Hepatocyte (in vitro differentiated cells): Measurements from ENCODE around the gene ONECUT3.

Source experiments
- EZH2 ChIP-seq: fragments of 200-600 bp; sonication (generic); IDR thresholded peaks from 2 replicates; pipeline ENCODE4 v1.6.1; 2016; ENCODE audit warnings: antibody characterized with exemption, mild to moderate bottlenecking, borderline replicate concordance
- EZH2phosphoT487 ChIP-seq: fragments of 200-600 bp; sonication (generic); IDR thresholded peaks from one replicate; pipeline ENCODE4 v1.6.1; 2018; ENCODE audit warnings: antibody characterized with exemption, mild to moderate bottlenecking, low read depth, moderate library complexity; ENCODE audit not compliant: unreplicated experiment, severe bottlenecking
- TF ChIP-seq, protein P1 (sequence below): fragments of 200-600 bp; sonication (generic); IDR thresholded peaks from 2 replicates; pipeline ENCODE4 v1.5.1; 2016; ENCODE audit warnings: antibody characterized with exemption, mild to moderate bottlenecking; ENCODE audit not compliant: poor library complexity

GRCh38 chr19:1750343-1751021 lies 2.8 kb upstream of the ONECUT3 start:
- TF ChIP-seq, protein P1, sequence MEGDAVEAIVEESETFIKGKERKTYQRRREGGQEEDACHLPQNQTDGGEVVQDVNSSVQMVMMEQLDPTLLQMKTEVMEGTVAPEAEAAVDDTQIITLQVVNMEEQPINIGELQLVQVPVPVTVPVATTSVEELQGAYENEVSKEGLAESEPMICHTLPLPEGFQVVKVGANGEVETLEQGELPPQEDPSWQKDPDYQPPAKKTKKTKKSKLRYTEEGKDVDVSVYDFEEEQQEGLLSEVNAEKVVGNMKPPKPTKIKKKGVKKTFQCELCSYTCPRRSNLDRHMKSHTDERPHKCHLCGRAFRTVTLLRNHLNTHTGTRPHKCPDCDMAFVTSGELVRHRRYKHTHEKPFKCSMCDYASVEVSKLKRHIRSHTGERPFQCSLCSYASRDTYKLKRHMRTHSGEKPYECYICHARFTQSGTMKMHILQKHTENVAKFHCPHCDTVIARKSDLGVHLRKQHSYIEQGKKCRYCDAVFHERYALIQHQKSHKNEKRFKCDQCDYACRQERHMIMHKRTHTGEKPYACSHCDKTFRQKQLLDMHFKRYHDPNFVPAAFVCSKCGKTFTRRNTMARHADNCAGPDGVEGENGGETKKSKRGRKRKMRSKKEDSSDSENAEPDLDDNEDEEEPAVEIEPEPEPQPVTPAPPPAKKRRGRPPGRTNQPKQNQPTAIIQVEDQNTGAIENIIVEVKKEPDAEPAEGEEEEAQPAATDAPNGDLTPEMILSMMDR: no peak
- TF ChIP-seq EZH2phosphoT487 (no peak), EZH2 (no peak)
